Inflammatory macrophage (primary cell): ENCODE data around the gene COPZ1.
"Not testable (repeated sequence)": the region's sequence is repeated elsewhere in the genome, so short reads cannot be mapped to it uniquely, and the experiment has no call there.

Experiments used
- DNase-seq, 2 donors: peaks; one replicate each; pipeline ENCODE4 v3.0.0-alpha.2; 2020 to 2022

COPZ1 gene

GRCh38 chr12:54294953-54295566 is 29.9 kb upstream of the COPZ1 start:
- DNase-seq = no peak

GRCh38 chr12:54296393-54297099 is 28.4 kb upstream of the COPZ1 start:
- DNase-seq = no peak

DNA sequence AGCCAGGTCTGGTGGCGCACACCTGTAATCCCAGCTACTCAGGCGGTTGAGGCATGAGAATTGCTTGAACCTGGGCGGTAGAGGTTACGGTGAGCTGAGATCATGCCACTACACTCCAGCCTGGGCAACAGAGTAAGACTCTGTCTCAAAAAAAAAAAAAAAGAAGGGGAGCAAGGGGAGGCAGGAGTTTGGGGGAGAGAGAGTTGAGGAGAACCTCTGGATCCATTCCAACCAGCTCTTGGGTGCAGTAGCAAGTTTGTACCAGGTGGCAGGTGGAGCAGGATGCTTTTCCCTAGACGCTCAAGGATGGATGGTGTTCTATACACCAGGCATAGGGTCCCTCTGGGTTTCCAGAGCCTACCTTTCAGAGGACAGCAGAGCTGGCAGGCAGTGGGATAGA is 26.0 kb upstream of the COPZ1 start:
- no peak for DNase-seq

DNA sequence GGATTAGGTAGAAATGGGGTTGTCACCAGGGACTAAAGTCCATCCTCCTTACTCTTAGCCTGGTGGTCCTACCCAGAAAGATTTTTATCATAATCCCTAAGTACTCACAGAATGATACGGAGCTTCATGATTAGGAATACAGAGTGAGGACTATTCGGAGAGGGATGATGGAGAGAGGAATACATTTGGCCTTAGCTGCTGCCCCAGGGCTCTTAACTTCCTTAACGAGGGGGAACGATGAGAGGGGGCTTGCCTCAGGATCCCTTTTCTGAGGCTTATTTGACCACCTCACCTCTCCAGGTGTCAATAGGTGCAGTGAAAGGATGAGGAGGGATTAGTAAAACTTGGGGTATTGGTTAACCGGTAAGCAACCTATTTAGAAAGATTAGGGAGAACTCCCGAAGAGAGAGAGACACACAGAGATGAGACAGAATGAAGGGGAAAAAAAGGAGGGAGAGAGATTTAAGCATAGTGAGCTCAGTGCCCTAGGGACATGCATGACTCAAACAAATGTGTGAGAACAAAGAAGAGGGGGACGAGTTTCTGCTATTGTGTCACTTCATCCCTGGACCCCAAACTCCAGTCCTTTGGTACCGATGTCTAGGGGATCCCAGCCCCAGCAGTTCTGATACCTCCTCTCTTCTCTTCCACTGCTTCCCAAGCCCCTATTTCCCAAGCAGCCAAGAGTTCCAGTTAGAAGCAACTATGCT is 25.3 kb upstream of the COPZ1 start:
- DNase-seq = no peak

DNA sequence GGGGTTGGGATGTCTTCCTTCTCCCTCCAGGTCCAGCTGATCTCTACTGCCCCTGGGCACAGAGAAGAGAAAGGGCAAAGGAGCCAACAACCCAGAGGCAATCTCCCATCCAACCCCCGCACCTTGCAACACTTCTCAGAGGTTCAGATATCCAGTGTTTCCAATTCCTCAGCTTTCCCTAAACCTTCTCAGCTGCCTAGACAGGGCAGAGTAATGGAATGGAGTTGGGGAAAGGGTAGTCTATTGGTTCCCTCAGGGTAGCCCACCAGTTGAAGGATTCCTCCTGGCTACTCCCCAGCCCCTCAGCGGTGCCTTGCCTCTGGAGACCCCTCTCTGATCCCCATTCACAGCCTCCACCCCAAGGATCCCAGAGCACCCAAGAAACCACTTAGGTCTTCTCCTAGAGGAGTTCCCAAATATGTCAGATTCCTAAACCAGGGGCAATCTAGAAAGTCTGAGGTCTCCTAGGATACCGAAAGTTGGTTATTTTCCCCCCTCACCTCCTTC is 24.7 kb upstream of the COPZ1 start:
- no peak for DNase-seq

- DNase-seq = peak; percentile 61 to 68
Observed at GRCh38 chr12:54300732-54301427, 24.1 kb upstream of the COPZ1 start, which contains the start of gene NFE2. NFE2 (minus strand) TSS chr12:54301015; CDS start chr12:54295248, 5,767 bp downstream.

DNA sequence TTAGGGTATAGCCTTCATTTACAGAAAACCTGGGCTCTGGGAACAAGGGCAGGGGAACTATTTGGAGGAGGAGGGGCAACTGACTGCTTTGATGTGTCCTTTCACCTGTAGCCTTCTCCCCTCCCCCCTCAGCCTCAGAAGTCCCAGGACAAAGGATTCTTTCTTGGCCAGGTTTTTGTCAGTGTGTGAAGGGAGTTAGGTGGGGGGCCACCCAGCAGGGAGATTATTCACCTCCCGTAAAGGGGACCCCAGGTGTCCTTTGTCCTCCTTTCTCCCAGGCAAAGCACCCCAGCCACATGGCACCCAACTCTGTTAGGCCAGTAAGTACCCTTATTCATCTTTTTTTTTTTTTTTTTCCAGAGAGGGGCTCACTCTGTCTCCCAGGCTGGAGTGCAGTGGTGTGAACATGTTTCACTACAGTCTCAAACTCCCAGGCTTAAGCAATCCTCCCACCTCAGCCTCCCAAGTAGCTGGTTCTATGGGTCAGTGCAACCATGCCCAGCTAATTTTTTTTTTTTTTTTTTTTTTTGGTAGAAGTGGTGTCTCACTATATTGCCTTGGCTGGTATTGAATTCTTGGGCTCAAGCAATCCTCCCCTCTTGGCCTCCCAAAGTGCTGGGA is 23.4 kb upstream of the COPZ1 start:
- DNase-seq = peak in 1 of 2 donors; percentile 16

- no peak for DNase-seq
Observed at GRCh38 chr12:54303640-54304039, 21.3 kb upstream of the COPZ1 start.

- peak; percentile 81 to 86 for DNase-seq
Observed at GRCh38 chr12:54304187-54304810, 20.6 kb upstream of the COPZ1 start.

- peak; percentile 90 to 98 for DNase-seq
Observed at GRCh38 chr12:54306925-54307741, 17.8 kb upstream of the COPZ1 start.

DNA sequence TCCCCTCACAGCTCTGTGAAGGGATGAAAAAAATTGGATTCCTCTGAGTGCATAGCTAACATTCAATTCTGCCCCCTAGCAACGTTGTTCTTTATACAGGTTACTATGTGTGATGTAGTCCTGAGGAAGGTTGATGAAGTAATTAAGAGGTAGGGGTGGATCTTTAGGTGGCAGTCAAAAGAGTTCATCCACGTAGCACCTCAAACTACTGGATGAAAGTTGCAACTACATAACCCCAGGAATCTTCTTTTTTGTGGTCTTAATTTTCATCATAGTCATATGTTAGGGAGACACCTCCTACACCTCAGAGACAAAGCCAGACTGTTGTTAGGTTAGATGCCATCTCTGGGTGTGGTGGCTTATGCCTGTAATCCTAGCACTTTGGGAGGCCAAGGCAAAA is 13.9 kb upstream of the COPZ1 start:
- DNase-seq = no peak

DNA sequence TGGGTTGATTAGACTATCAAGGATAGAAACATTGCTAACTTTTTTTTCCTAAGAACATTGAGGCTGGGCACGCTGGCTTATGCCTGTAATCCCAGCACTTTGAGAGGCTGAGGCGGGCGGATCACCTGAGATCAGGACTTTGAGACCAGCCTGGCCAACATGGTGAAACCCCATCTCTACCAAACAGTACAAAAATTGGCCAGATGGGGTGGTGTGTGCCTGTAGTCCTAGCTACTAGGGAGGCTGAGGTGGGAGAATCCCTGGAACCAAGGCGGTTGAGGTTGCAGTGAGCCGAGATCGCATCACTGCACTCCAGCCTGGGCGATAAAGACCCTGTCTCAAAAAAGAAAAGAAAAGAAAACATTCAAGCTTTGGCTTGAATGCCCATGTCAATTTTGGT is 12.6 kb upstream of the COPZ1 start:
- not testable (repeated sequence) for DNase-seq

GRCh38 chr12:54321363-54321762 is 3.6 kb upstream of the COPZ1 start:
- no peak for DNase-seq

- not testable (repeated sequence) for DNase-seq
Observed at GRCh38 chr12:54325442-54326109, 645 bp downstream of the COPZ1 start.

DNA sequence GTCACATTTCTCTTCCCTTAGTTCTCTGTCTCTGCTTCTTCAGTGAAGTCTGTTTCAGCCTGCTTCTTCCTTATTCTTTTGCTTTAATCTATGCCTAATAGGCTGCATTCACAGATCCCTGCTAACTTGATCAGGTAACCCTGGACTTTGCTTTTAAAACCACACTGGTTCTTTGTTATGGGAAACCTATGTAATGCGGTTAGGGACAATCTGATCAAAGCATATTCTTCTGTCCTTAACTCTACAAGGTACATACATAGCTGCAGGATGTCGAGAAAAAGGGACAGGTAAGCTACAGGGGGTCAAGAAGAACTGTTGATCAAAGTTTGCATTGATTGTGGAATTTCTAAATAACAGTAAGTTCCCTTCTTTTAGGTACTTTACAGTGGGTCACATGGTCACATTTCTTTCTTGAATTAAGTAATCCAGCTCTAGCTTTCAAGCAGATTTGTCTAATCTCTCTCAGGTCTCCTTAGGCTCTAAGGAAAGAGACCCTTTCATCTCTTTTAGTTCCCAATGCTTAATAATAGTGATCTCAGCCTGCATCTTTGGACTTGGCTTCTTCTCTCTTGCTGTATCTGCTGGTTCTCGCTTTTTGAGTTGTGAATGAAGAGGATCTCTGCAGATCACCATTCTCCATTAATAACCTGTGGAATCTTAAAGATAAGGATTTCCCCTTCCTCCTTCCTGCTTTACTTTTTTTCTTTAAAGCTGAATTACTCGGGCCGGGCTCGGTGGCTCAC is 3.8 kb downstream of the COPZ1 start:
- DNase-seq = no peak

DNA sequence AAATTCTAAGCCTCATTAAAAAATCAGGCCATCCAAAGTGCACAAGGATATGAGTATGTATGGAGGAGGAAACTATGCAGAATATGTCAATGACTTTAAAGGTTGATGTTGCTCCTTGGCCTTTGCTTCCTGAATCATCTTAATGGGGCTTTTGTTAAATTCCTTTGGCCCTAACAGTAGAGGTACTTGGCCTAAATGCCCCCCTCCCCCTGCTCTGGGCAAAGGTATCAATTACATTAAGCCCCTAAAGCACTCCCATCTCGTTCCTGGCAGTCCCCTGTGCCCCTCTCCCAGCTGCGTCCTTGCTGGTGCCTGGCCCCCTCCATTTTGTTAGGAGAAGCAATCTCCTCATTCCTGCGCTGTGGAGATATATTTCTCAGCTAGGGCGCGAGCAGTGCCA is 4.8 kb downstream of the COPZ1 start:
- no peak for DNase-seq

GRCh38 chr12:54330442-54330841 is 5.5 kb downstream of the COPZ1 start:
- no peak for DNase-seq

DNA sequence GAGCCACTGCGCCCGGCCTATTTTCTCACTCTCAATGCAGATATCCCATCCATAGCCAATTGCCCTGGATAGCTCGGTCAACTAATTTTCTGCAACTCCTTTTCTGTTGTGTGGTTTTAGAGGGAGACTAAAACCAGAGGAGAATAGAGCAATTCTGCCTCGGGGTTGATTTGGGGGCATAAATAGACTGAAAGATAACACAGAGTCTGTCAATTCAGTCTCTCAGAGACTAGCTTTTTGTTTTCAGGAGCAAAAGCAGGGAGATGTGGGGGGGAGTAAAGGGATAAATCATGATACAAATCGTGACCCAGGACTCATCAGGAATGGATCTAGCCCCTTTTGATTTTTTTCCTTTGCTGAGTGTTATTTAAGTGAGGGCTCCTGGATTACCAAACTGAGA is 6.5 kb downstream of the COPZ1 start:
- DNase-seq = no peak

GRCh38 chr12:54333420-54334034 is 8.6 kb downstream of the COPZ1 start:
- no peak for DNase-seq
